Stimulated activated naive CD8-positive, alpha-beta T cell treated with anti-CD3 and anti-CD28 coated beads, Interleukin-15, Interleukin-2, amounts not matched to agents 100 U/mL and 50 U/mL, for 24 hours (primary cell): ENCODE data around the gene NCAPG2.

Experiments
- ATAC-seq: fragments of 150-1000 bp; cut with Tn5 transposase; one replicate; pipeline ENCODE4 v1.10.0; 2021
- DNase-seq: peaks from one replicate; pipeline ENCODE4 v3.0.0; 2021

The NCAPG2 gene

GRCh38 chr7:158704524-158705233 is at the start of gene NCAPG2:
NCAPG2 (minus strand) TSS chr7:158704804; CDS start chr7:158701899, 2,905 bp downstream.
- ATAC-seq = peak; percentile 98

GRCh38 chr7:158753900-158754299 is 49.3 kb upstream of the NCAPG2 start:
- DNase-seq (no peak), ATAC-seq (no peak)

More at GRCh38 chr7:158704524-158705233, at the start of gene NCAPG2:
- DNase-seq = peak; percentile 98

GRCh38 chr7:158751751-158752150 is 47.1 kb upstream of the NCAPG2 start:
- ATAC-seq = peak; percentile 43
- no peak for DNase-seq

GRCh38 chr7:158751199-158751598 is 46.6 kb upstream of the NCAPG2 start:
- no peak for ATAC-seq
- no peak for DNase-seq

GRCh38 chr7:158750702-158751101 is 46.1 kb upstream of the NCAPG2 start:
- ATAC-seq (no peak), DNase-seq (no peak)

- DNase-seq (no peak), ATAC-seq (no peak)
Observed at GRCh38 chr7:158749396-158749795, 44.8 kb upstream of the NCAPG2 start.

- DNase-seq (no peak), ATAC-seq (no peak)
Observed at GRCh38 chr7:158748335-158748734, 43.7 kb upstream of the NCAPG2 start.

- no peak for DNase-seq
- ATAC-seq = no peak
Observed at GRCh38 chr7:158747408-158747807, 42.8 kb upstream of the NCAPG2 start.

- DNase-seq (no peak), ATAC-seq (no peak)
Observed at GRCh38 chr7:158746957-158747356, 42.4 kb upstream of the NCAPG2 start.

GRCh38 chr7:158745057-158745715 is 40.6 kb upstream of the NCAPG2 start:
- ATAC-seq (no peak), DNase-seq (no peak)

- ATAC-seq (no peak), DNase-seq (no peak)
Observed at GRCh38 chr7:158744070-158744469, 39.5 kb upstream of the NCAPG2 start.

GRCh38 chr7:158743219-158743618 is 38.6 kb upstream of the NCAPG2 start:
- ATAC-seq (no peak), DNase-seq (no peak)

GRCh38 chr7:158742065-158742821 is 37.6 kb upstream of the NCAPG2 start:
- ATAC-seq (no peak), DNase-seq (no peak)

GRCh38 chr7:158741294-158741666 is 36.7 kb upstream of the NCAPG2 start:
- DNase-seq (no peak), ATAC-seq (no peak)

- peak; percentile 88 for ATAC-seq
- no peak for DNase-seq
Observed at GRCh38 chr7:158740657-158741293, 36.2 kb upstream of the NCAPG2 start.

GRCh38 chr7:158740013-158740656 is 35.5 kb upstream of the NCAPG2 start:
- no peak for DNase-seq
- ATAC-seq = peak; percentile 34

- no peak for DNase-seq
- no peak for ATAC-seq
Observed at GRCh38 chr7:158738841-158739240, 34.2 kb upstream of the NCAPG2 start.

GRCh38 chr7:158737064-158737695 is 32.6 kb upstream of the NCAPG2 start:
- ATAC-seq = no peak

GRCh38 chr7:158735935-158736334 is 31.3 kb upstream of the NCAPG2 start:
- no peak for ATAC-seq
- DNase-seq = no peak

More at GRCh38 chr7:158737064-158737695, 32.6 kb upstream of the NCAPG2 start:
- DNase-seq = no peak

GRCh38 chr7:158734861-158735260 is 30.3 kb upstream of the NCAPG2 start:
- ATAC-seq (no peak), DNase-seq (no peak)

- no peak for DNase-seq
- no peak for ATAC-seq
Observed at GRCh38 chr7:158733775-158734494, 29.3 kb upstream of the NCAPG2 start.
